HepG2 (cell line): ENCODE results near the gene CACNA1D. TPM values are rescaled to one million over a fixed set of nuclear protein-coding genes. Genes with fewer than 3 reads are reported as not detected.

Source experiments
- ARID5B ChIP-seq: IDR thresholded peaks from 2 replicates; pipeline ENCODE4 v1.4.0; 2020; ENCODE audit warnings: mild to moderate bottlenecking, missing genetic modification reagents
- ERF ChIP-seq: IDR thresholded peaks from 2 replicates; pipeline ENCODE4 v1.6.1; 2018; ENCODE audit warnings: missing biosample characterization, missing genetic modification reagents
- ZNF274 ChIP-seq: sonication (generic); formaldehyde crosslinking; IDR thresholded peaks from 2 replicates; pipeline ENCODE4 v1.5.1; 2020; ENCODE audit warnings: mild to moderate bottlenecking, missing genetic modification reagents
- ZNF280D ChIP-seq: sonication (generic); formaldehyde crosslinking; IDR thresholded peaks from 2 replicates; pipeline ENCODE4 v1.5.1; 2020; ENCODE audit warnings: mild to moderate bottlenecking, missing genetic modification reagents
- ZNF318 ChIP-seq: sonication (generic); formaldehyde crosslinking; IDR thresholded peaks from 2 replicates; pipeline ENCODE4 v1.4.0; 2020; ENCODE audit warnings: mild to moderate bottlenecking, missing genetic modification reagents
- ZNF580 ChIP-seq: IDR thresholded peaks from 2 replicates; pipeline ENCODE4 v1.6.1; 2016; ENCODE audit warnings: low read depth, borderline replicate concordance
- ZSCAN29 ChIP-seq: sonication (generic); formaldehyde crosslinking; conservative IDR thresholded peaks from 2 replicates; pipeline ENCODE4 v1.4.0; 2020; ENCODE audit warnings: mild to moderate bottlenecking, missing genetic modification reagents
- ZSCAN9 ChIP-seq: IDR thresholded peaks from 2 replicates; pipeline ENCODE4 v1.6.1; 2016; ENCODE audit warnings: borderline replicate concordance
- polyA plus RNA-seq, 8 experiments: library from polyadenylated mRNA; depleted of rRNA in 3 of 8; stranded (reverse) in 7 of 8; unstranded in 1 of 8; fragments of >200 nt; fragmentation: Illumina TruSeq in 4 of 8; extraction: Trizol in 4 of 8; gene quantifications; 2 replicates each; pipeline versions ENCODE4 v1.2.1 to v1.2.3, GENCODE V29; 2011 to 2016; ENCODE audit warnings: low read depth in 4 of 8, missing spikeins in 1 of 8, mixed read lengths in 1 of 8; ENCODE audit not compliant: insufficient read depth in 1 of 8
- total RNA-seq, 5 experiments: library from RNA; depleted of rRNA; stranded (reverse); fragments of >200 nt; fragmentation: Illumina TruSeq; extraction: Trizol; gene quantifications; 2 replicates each; pipeline ENCODE4 v1.2.3, GENCODE V29; 2016; ENCODE audit warnings: low read depth in 1 of 5

Gene CACNA1D
- total and polyA plus RNA-seq, 2 of the 13 experiments (the other 11 are each of a cell fraction or from before 2014, with no cell fraction given) = 0.26 to 0.38 TPM

GRCh38 chr3:53844262-53845102, 350.1 kb downstream of the CACNA1D start (continued):
- TF ChIP-seq ZNF318 (CRISPR knock-in tag) (no peak), ERF (CRISPR knock-in tag) (no peak), ZSCAN29 (CRISPR knock-in tag) (no peak), ARID5B (CRISPR knock-in tag) (peak; percentile 79), ZSCAN9 (CRISPR knock-in tag) (peak; percentile 79; the same call in 1 of the 2 replicates), ZNF274 (CRISPR knock-in tag) (no peak), ZNF280D (CRISPR knock-in tag) (no peak), ZNF580 (CRISPR knock-in tag) (no peak)
